H1 (cell line): ENCODE data around the gene TOP2B. TPM values are rescaled to one million over a fixed set of nuclear protein-coding genes. Genes with fewer than 3 reads are reported as not detected.

Source experiments
- CTCF ChIA-PET: fragments of 300-600 bp; sonication (Branson Sonifier 250); formaldehyde crosslinking; loops from one replicate; lab custom pipeline; 2021; ENCODE audit not compliant: partially characterized antibody; lab: Charles Lee
- POLR2A ChIA-PET: fragments of 300-600 bp; sonication (Branson Sonifier 250); formaldehyde crosslinking; loops from one replicate; lab custom pipeline; 2021; ENCODE audit warnings: inconsistent platforms; ENCODE audit not compliant: partially characterized antibody; lab: Charles Lee
- DNase-seq, 2 experiments: peaks; one replicate each; pipeline versions ENCODE4 v3.0.0 to v3.0.0-alpha.2; 2010 to 2022; ENCODE audit warnings: low spot score in 2 of 2, low read depth in 1 of 2, mixed read lengths in 1 of 2
- FAIRE-seq: peaks from 2 replicates; lab custom pipeline; 2011; peaks lifted over from hg19 to GRCh38; lab: Jason Lieb, UNC
- H2AFZ ChIP-seq: 2 replicates; pipeline ENCODE4 v1.8.1; 2012; ENCODE audit warnings: low read length, inconsistent platforms
- H2AK5ac ChIP-seq: 2 replicates; pipeline ENCODE4 v1.6.1; 2013; ENCODE audit warnings: low read depth, low read length
- H2BK120ac ChIP-seq: replicated peaks from 2 replicates; pipeline ENCODE3; 2013; ENCODE audit warnings: low read depth, low read length, inconsistent platforms
- H2BK12ac ChIP-seq: 2 replicates; pipeline ENCODE4 v1.6.1; 2013; ENCODE audit warnings: low read depth, low read length
- H2BK15ac ChIP-seq: 2 replicates; pipeline ENCODE4 v1.6.1; 2013; ENCODE audit warnings: low read length
- H2BK20ac ChIP-seq: 2 replicates; pipeline ENCODE4 v1.6.1; 2013; ENCODE audit warnings: low read length
- H2BK5ac ChIP-seq: 2 replicates; pipeline ENCODE4 v1.6.1; 2013; ENCODE audit warnings: low read depth, low read length
- H3K14ac ChIP-seq: 2 replicates; pipeline ENCODE4 v1.6.1; 2013; ENCODE audit warnings: inconsistent platforms; ENCODE audit not compliant: insufficient read length
- H3K18ac ChIP-seq: 2 replicates; pipeline ENCODE4 v1.6.1; 2013; ENCODE audit warnings: low read length; ENCODE audit errors: extremely low read depth
- H3K23ac ChIP-seq: 2 replicates; pipeline ENCODE4 v1.6.1; 2013; ENCODE audit warnings: inconsistent platforms; ENCODE audit not compliant: insufficient read length
- H3K23me2 ChIP-seq: 2 replicates; pipeline ENCODE4 v1.6.1; 2013; ENCODE audit warnings: low read depth, low read length
- H3K27ac ChIP-seq: 2 replicates; pipeline ENCODE4 v1.6.1; 2011; ENCODE audit warnings: low read depth, low read length, inconsistent platforms
- H3K27me3 ChIP-seq, 4 experiments: replicated peaks in 1 of 4; 1 replicate in 1 of 4; 2 replicates in 3 of 4; pipeline versions ENCODE4 v1.6.1 to v1.8.1; 2011 to 2013; ENCODE audit warnings: low read length in 3 of 4, mild to moderate bottlenecking in 3 of 4, inconsistent platforms in 2 of 4, mixed read lengths in 2 of 4, moderate library complexity in 1 of 4; ENCODE audit not compliant: control insufficient read depth in 3 of 4, insufficient read depth in 3 of 4; ENCODE audit errors: extremely low read depth in 1 of 4
- H3K36me3 ChIP-seq, 4 experiments: 2 replicates each; pipeline versions ENCODE4 v1.6.1 to v1.8.1; 2011 to 2013; ENCODE audit warnings: mild to moderate bottlenecking in 4 of 4, low read length in 3 of 4, moderate library complexity in 2 of 4, control low read depth in 1 of 4, inconsistent platforms in 1 of 4; ENCODE audit not compliant: insufficient read depth in 4 of 4, control insufficient read depth in 2 of 4
- H3K4ac ChIP-seq: replicated peaks from 2 replicates; pipeline ENCODE3; 2013; ENCODE audit warnings: low read length, low read depth, mixed read lengths, inconsistent platforms; ENCODE audit not compliant: insufficient read length
- H3K4me1 ChIP-seq, 4 experiments: replicated peaks in 1 of 4; 1 replicate in 1 of 4; 2 replicates in 3 of 4; pipeline versions ENCODE4 v1.6.1 to v1.8.1; 2011 to 2013; ENCODE audit warnings: low read length in 3 of 4, inconsistent platforms in 2 of 4, mixed read lengths in 1 of 4; ENCODE audit not compliant: insufficient read depth in 4 of 4, control insufficient read depth in 3 of 4
- H3K4me2 ChIP-seq, 2 experiments: 2 replicates each; pipeline versions ENCODE4 v1.6.1 to v1.8.1; 2011 to 2013; ENCODE audit warnings: low read depth in 2 of 2, low read length in 2 of 2, control low read depth in 1 of 2, inconsistent platforms in 1 of 2, mild to moderate bottlenecking in 1 of 2; ENCODE audit not compliant: insufficient read depth in 1 of 2
- H3K4me3 ChIP-seq, 4 experiments: fragments of 200-600, 300-600 bp in 1 of 4; sonication (generic), shearing (Covaris generic), sonication (Bioruptor Twin) in 1 of 4; 2 replicates each; pipeline versions ENCODE4 v1.5.1 to v1.8.1; 2011 to 2016; ENCODE audit warnings: low read length in 4 of 4, low read depth in 3 of 4, control low read depth in 2 of 4, inconsistent platforms in 2 of 4, mild to moderate bottlenecking in 2 of 4, mixed read lengths in 1 of 4, moderate library complexity in 1 of 4; ENCODE audit not compliant: insufficient read depth in 2 of 4; ENCODE audit errors: extremely low read depth in 1 of 4
- H3K56ac ChIP-seq: replicated peaks from 2 replicates; pipeline ENCODE3; 2013; ENCODE audit warnings: low read depth, mild to moderate bottlenecking, mixed read lengths, low read length, inconsistent platforms; ENCODE audit not compliant: insufficient read length
- H3K79me1 ChIP-seq: 2 replicates; pipeline ENCODE4 v1.6.1; 2013; ENCODE audit warnings: low read depth, low read length, control low read depth
- H3K79me2 ChIP-seq, 2 experiments: 2 replicates each; pipeline versions ENCODE4 v1.6.1 to v1.8.1; 2012 to 2013; ENCODE audit warnings: low read length in 2 of 2, mild to moderate bottlenecking in 2 of 2, inconsistent platforms in 1 of 2; ENCODE audit not compliant: insufficient read depth in 2 of 2, control insufficient read depth in 1 of 2
- H3K9ac ChIP-seq, 4 experiments: replicated peaks in 1 of 4; 1 replicate in 1 of 4; 2 replicates in 3 of 4; pipeline versions ENCODE4 v1.6.1 to v1.8.1; 2011 to 2013; ENCODE audit warnings: low read depth in 3 of 4, low read length in 3 of 4, control low read depth in 2 of 4, mild to moderate bottlenecking in 2 of 4, moderate library complexity in 2 of 4, inconsistent platforms in 1 of 4; ENCODE audit errors: extremely low read depth in 1 of 4
- H3K9me3 ChIP-seq, 2 experiments: 2 replicates each; pipeline versions ENCODE4 v1.6.1 to v1.8.1; 2012 to 2013; ENCODE audit warnings: mild to moderate bottlenecking in 2 of 2, moderate library complexity in 2 of 2, control low read depth in 1 of 2, inconsistent platforms in 1 of 2, low read depth in 1 of 2, low read length in 1 of 2, mixed read lengths in 1 of 2; ENCODE audit not compliant: insufficient read depth in 2 of 2
- H4K20me1 ChIP-seq, 2 experiments: replicated peaks in 1 of 2; 2 replicates each; pipeline versions ENCODE3 to v1.8.1; 2011 to 2013; ENCODE audit warnings: inconsistent platforms in 2 of 2, low read length in 2 of 2, mild to moderate bottlenecking in 1 of 2; ENCODE audit not compliant: insufficient read depth in 2 of 2, control insufficient read depth in 1 of 2
- H4K5ac ChIP-seq: 2 replicates; pipeline ENCODE4 v1.6.1; 2013; ENCODE audit warnings: low read length, low read depth, mixed read lengths, inconsistent platforms; ENCODE audit not compliant: insufficient read length
- H4K8ac ChIP-seq: 2 replicates; pipeline ENCODE4 v1.8.0; 2013; ENCODE audit warnings: mild to moderate bottlenecking, moderate library complexity, low read length, inconsistent platforms; ENCODE audit not compliant: insufficient read depth; ENCODE audit errors: extremely low read depth
- H4K91ac ChIP-seq: replicated peaks from 2 replicates; pipeline ENCODE3; 2013; ENCODE audit warnings: low read length, mixed read lengths, inconsistent platforms; ENCODE audit not compliant: insufficient read length
- ATF2 ChIP-seq: IDR thresholded peaks from 2 replicates; pipeline ENCODE4 v1.6.1; 2012; ENCODE audit warnings: low read length, inconsistent platforms
- BCL11A ChIP-seq, 2 experiments: IDR thresholded peaks; one replicate each; pipeline ENCODE4 v1.6.1; 2011; ENCODE audit warnings: low read depth in 2 of 2, low read length in 2 of 2, mild to moderate bottlenecking in 2 of 2
- BRCA1 ChIP-seq: IDR thresholded peaks from 2 replicates; pipeline ENCODE4 v1.6.1; 2012; ENCODE audit warnings: low read depth, low read length, improper control_type of control experiment
- CHD2 ChIP-seq: IDR thresholded peaks from 2 replicates; pipeline ENCODE4 v1.6.1; 2012; ENCODE audit warnings: low read length, improper control_type of control experiment
- EZH2 ChIP-seq: fragments of 200-600 bp; sonication (generic); IDR thresholded peaks from 2 replicates; pipeline ENCODE4 v1.7.1; 2012; ENCODE audit warnings: low read depth, mild to moderate bottlenecking, moderate library complexity, low read length, inconsistent platforms; ENCODE audit not compliant: severe bottlenecking
- FOSL1 ChIP-seq: IDR thresholded peaks from 2 replicates; pipeline ENCODE4 v1.6.1; 2011; ENCODE audit warnings: mild to moderate bottlenecking, low read depth, low read length, moderate library complexity; ENCODE audit not compliant: insufficient read depth
- HDAC6 ChIP-seq: IDR thresholded peaks from one replicate; pipeline ENCODE4 v1.7.1; 2012; ENCODE audit warnings: low read depth, mild to moderate bottlenecking, inconsistent platforms, low read length, moderate library complexity
- PHF8 ChIP-seq: fragments of 200-600 bp; sonication (generic); conservative IDR thresholded peaks from 2 replicates; pipeline ENCODE4 v1.7.1; 2012; ENCODE audit warnings: low read depth, mild to moderate bottlenecking, inconsistent platforms, low read length, moderate library complexity
- POLR2AphosphoS5 ChIP-seq: IDR thresholded peaks from 2 replicates; pipeline ENCODE4 v1.6.1; 2011; ENCODE audit warnings: low read depth, low read length
- POU5F1 ChIP-seq: IDR thresholded peaks from 2 replicates; pipeline ENCODE4 v1.6.1; 2011; ENCODE audit warnings: low read depth, mild to moderate bottlenecking, low read length, moderate library complexity
- SIRT6 ChIP-seq: IDR thresholded peaks from one replicate; pipeline ENCODE4 v1.7.1; 2012; ENCODE audit warnings: low read length, inconsistent platforms
- SP1 ChIP-seq: IDR thresholded peaks from 2 replicates; pipeline ENCODE4 v1.6.1; 2011; ENCODE audit warnings: low read depth, low read length
- SP2 ChIP-seq: IDR thresholded peaks from 2 replicates; pipeline ENCODE4 v1.6.1; 2012; ENCODE audit warnings: mild to moderate bottlenecking, low read length, inconsistent platforms
- whole genome bisulfite sequencing, 2 experiments: shearing (Covaris generic) in 1 of 2; methylation state at CpG; one replicate each; pipeline versions ENCODE4 v1.1.6 to v1.1.7; 2013 to 2015; ENCODE audit warnings: low lambda C conversion rate in 2 of 2, mixed read lengths in 2 of 2, inconsistent platforms in 1 of 2, low coverage in 1 of 2, missing lambda C conversion rate in 1 of 2; ENCODE audit not compliant: insufficient replicate concordance in 2 of 2, insufficient coverage in 1 of 2, insufficient read length in 1 of 2; ENCODE audit errors: extremely low coverage in 1 of 2, missing lambda C conversion rate in 1 of 2; 5-methylcytosine and 5-hydroxymethylcytosine counted together
- polyA plus RNA-seq, 7 experiments: library from polyadenylated mRNA; depleted of rRNA in 3 of 7; stranded (reverse) in 5 of 7; unstranded in 2 of 7; fragments of >200 nt in 5 of 7; fragments of 200-250 nt in 2 of 7; gene quantifications; 1 replicate in 5 of 7; 2 replicates in 1 of 7; 4 replicates in 1 of 7; pipeline versions ENCODE4 v1.2.1 to v1.2.3, GENCODE V29; 2011 to 2013; ENCODE audit warnings: missing spikeins in 2 of 7, mixed read lengths in 2 of 7
- total RNA-seq: library from RNA; stranded (reverse); fragmentation: NEBNext Ultra II Directional; extraction: Animal tissue kit (Norgen Biotek cat#: 25700); gene quantifications from 2 replicates; pipeline ENCODE4 v1.2.1, GENCODE V29; 2021

The TOP2B gene
- total and polyA plus RNA-seq, 2 of the 8 experiments (the other 6 are each of a cell fraction or from before 2014, with no cell fraction given): 34.9 to 206 TPM

DNA sequence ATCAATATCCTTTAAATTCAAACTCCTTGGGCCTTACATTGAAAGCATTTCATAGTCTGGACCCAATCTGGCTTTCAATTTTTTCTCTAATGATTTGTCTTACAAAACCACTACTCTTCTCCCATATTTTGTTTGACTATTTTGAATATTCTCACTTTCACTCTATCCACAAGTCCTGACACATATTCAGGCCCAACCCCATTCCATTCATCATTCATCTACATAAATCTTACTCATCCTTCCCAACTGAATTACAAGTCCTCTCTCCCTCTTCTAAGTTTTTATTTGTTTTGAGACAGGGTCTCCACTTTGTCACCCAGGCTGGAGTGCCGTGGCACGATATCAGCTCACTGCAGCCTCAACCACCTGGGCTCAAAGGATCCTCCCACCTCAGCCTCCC lies 43.6 kb downstream of the TOP2B start:
- Histone ChIP-seq H3K36me3 (peaks cover 5 to 73% (median 26%) of the 10 kb centered on the region in 4 experiments; a peak in 7 of 8 replicates), H3K9me3 (no peaks in the 10 kb centered on the region), H3K27ac (no peak overlapping the region), H3K4me1 (no peaks in the 10 kb centered on the region), H4K91ac (no peak overlapping the region), H3K79me1 (no peaks in the 10 kb centered on the region), H3K18ac (no peak overlapping the region), H3K56ac (no peak overlapping the region)
- TF ChIP-seq POU5F1: no peak
- no peak for TF ChIP-seq POLR2AphosphoS5
- no peak for TF ChIP-seq ATF2
- TF ChIP-seq SIRT6: no peak
- no peak for TF ChIP-seq PHF8
- TF ChIP-seq BCL11A (IDR thresholded peaks at IDR 0.05; ENCODE audit: low read depth in 2 of 2, low read length in 2 of 2): no peak
- TF ChIP-seq CHD2: no peak
- TF ChIP-seq HDAC6: no peak
- TF ChIP-seq EZH2: no peak
- no peak for TF ChIP-seq SP2
- no peak for TF ChIP-seq BRCA1
- TF ChIP-seq SP1: no peak
- TF ChIP-seq FOSL1: no peak
- TF ChIP-seq, all 59 proteins: peak for 0
- H2BK20ac ChIP-seq: no peak overlapping the region
- ChIA-PET CTCF (interaction anchor here (0.8 kb wide), 1 partner anchor 10 kb away, joined by 3 read pairs; no protein-coding TSS in a partner anchor), POLR2A (no interaction called here)
- no peak overlapping the region for H4K8ac ChIP-seq
- H2BK5ac ChIP-seq: no peak overlapping the region
- H2BK12ac ChIP-seq: no peak overlapping the region
- no peaks in the 10 kb centered on the region for H3K23me2 ChIP-seq
- H4K20me1 ChIP-seq: peaks cover 0 to 1% of the 10 kb centered on the region in 2 experiments
- no peak overlapping the region for H2AK5ac ChIP-seq
- 91% methylated on average over 2 of the region's 2 CpGs; no CpG with 5 or more reads in 1 of the 2 experiments for WGBS, 2 experiments
- no peak overlapping the region for H2BK120ac ChIP-seq
- H2AFZ ChIP-seq: no peak overlapping the region
- H3K4me2 ChIP-seq: no peak overlapping the region
- DNase-seq: no peak
- no peak overlapping the region for H4K5ac ChIP-seq
- H3K23ac ChIP-seq: no peak overlapping the region
- H3K27me3 ChIP-seq: no peaks in the 10 kb centered on the region
- no peak for FAIRE-seq
- H3K79me2 ChIP-seq: no peaks in the 10 kb centered on the region
- no peak overlapping the region for H3K9ac ChIP-seq
- H3K4me3 ChIP-seq: no peak overlapping the region
- H2BK15ac ChIP-seq: no peak overlapping the region
- no peak overlapping the region for H3K14ac ChIP-seq
- H3K4ac ChIP-seq: no peak overlapping the region
